HEK293 (cell line): ENCODE data around the gene APBB2.

Experiments used
- CTCF ChIA-PET: fragments of 350-600 bp; formaldehyde crosslinking; extraction: SDS; loops from one replicate; lab custom pipeline; 2021; ENCODE audit warnings: antibody characterized with exemption; lab: Yijun Ruan, JAX
- POLR2A ChIA-PET: fragments of 300-600 bp; formaldehyde crosslinking; extraction: SDS; loops from one replicate; lab custom pipeline; 2020; ENCODE audit warnings: antibody characterized with exemption, inconsistent platforms; lab: Yijun Ruan, JAX
- H3K27ac ChIP-seq: fragments of 200-500 bp; sonication (Bioruptor generic); 2 replicates; pipeline ENCODE4 v1.5.1; 2014; ENCODE audit warnings: low read depth, low read length, control low read depth, inconsistent platforms; ENCODE audit errors: extremely low read depth
- H3K36me3 ChIP-seq, 2 experiments: fragments of 200-500 bp in 1 of 2; sonication (Bioruptor generic) in 1 of 2; 1 replicate in 1 of 2; 2 replicates in 1 of 2; pipeline ENCODE4 v1.5.1; 2014 to 2017; ENCODE audit warnings: inconsistent platforms in 2 of 2, low read length in 2 of 2; ENCODE audit not compliant: control insufficient read depth in 2 of 2, insufficient read depth in 1 of 2
- H3K4me1 ChIP-seq: fragments of 200-500 bp; sonication (Bioruptor generic); 2 replicates; pipeline ENCODE4 v1.5.1; 2014; ENCODE audit warnings: mild to moderate bottlenecking, low read length, inconsistent platforms; ENCODE audit not compliant: control insufficient read depth, insufficient read depth
- H3K4me3 ChIP-seq: 2 replicates; pipeline ENCODE4 v1.5.1; 2011; ENCODE audit warnings: low read depth, mild to moderate bottlenecking, control low read depth, low read length, moderate library complexity
- H3K9me3 ChIP-seq: fragments of 200-500 bp; sonication (Bioruptor generic); 2 replicates; pipeline ENCODE4 v1.5.1; 2014; ENCODE audit warnings: low read depth, low read length, inconsistent platforms; ENCODE audit not compliant: control insufficient read depth, insufficient read depth
- BCL6B ChIP-seq: fragments of 450-650 bp; formaldehyde crosslinking; IDR thresholded peaks from 2 replicates; pipeline ENCODE4 v1.5.1; 2017; ENCODE audit warnings: missing biosample characterization, missing genetic modification characterization
- OVOL3 ChIP-seq: fragments of 450-650 bp; formaldehyde crosslinking; IDR thresholded peaks from 2 replicates; pipeline ENCODE4 v1.5.1; 2016; ENCODE audit warnings: missing biosample characterization, missing genetic modification characterization
- PRDM1 ChIP-seq: fragments of 450-650 bp; formaldehyde crosslinking; IDR thresholded peaks from 2 replicates; pipeline ENCODE4; 2016; ENCODE audit warnings: missing biosample characterization, missing genetic modification characterization
- SCRT1 ChIP-seq: fragments of 450-650 bp; formaldehyde crosslinking; IDR thresholded peaks from 2 replicates; pipeline ENCODE4 v1.5.1; 2016; ENCODE audit warnings: missing biosample characterization, missing genetic modification characterization, borderline replicate concordance
- SCRT2 ChIP-seq: fragments of 450-650 bp; formaldehyde crosslinking; IDR thresholded peaks from 2 replicates; pipeline ENCODE4 v1.5.1; 2016; ENCODE audit warnings: missing biosample characterization, missing genetic modification characterization
- ZNF18 ChIP-seq: fragments of 450-650 bp; formaldehyde crosslinking; IDR thresholded peaks from 2 replicates; pipeline ENCODE4 v1.5.1; 2016; ENCODE audit warnings: missing biosample characterization, missing genetic modification characterization
- ZNF24 ChIP-seq: fragments of 450-650 bp; formaldehyde crosslinking; IDR thresholded peaks from 2 replicates; pipeline ENCODE4 v1.5.1; 2016; ENCODE audit warnings: missing biosample characterization, missing genetic modification characterization
- ZNF324 ChIP-seq: fragments of 450-650 bp; formaldehyde crosslinking; IDR thresholded peaks from 2 replicates; pipeline ENCODE4 v1.5.1; 2016; ENCODE audit warnings: missing biosample characterization, missing genetic modification characterization
- TF ChIP-seq, protein P1 (sequence below): fragments of 450-650 bp; formaldehyde crosslinking; IDR thresholded peaks from 2 replicates; pipeline ENCODE4 v1.5.1; 2016; ENCODE audit warnings: missing biosample characterization, missing genetic modification characterization

The APBB2 gene

GRCh38 chr4:41129128-41129754 lies 85.1 kb downstream of the APBB2 start:
- peaks cover 22% of the 10 kb centered on the region for H3K4me1 ChIP-seq
- TF ChIP-seq ZNF324 (tag by site-specific recombination) (no peak), SCRT1 (peak; percentile 70), PRDM1 (tag by site-specific recombination) (peak; percentile 64), SCRT2 (peak; percentile 90)
- TF ChIP-seq, protein P1, sequence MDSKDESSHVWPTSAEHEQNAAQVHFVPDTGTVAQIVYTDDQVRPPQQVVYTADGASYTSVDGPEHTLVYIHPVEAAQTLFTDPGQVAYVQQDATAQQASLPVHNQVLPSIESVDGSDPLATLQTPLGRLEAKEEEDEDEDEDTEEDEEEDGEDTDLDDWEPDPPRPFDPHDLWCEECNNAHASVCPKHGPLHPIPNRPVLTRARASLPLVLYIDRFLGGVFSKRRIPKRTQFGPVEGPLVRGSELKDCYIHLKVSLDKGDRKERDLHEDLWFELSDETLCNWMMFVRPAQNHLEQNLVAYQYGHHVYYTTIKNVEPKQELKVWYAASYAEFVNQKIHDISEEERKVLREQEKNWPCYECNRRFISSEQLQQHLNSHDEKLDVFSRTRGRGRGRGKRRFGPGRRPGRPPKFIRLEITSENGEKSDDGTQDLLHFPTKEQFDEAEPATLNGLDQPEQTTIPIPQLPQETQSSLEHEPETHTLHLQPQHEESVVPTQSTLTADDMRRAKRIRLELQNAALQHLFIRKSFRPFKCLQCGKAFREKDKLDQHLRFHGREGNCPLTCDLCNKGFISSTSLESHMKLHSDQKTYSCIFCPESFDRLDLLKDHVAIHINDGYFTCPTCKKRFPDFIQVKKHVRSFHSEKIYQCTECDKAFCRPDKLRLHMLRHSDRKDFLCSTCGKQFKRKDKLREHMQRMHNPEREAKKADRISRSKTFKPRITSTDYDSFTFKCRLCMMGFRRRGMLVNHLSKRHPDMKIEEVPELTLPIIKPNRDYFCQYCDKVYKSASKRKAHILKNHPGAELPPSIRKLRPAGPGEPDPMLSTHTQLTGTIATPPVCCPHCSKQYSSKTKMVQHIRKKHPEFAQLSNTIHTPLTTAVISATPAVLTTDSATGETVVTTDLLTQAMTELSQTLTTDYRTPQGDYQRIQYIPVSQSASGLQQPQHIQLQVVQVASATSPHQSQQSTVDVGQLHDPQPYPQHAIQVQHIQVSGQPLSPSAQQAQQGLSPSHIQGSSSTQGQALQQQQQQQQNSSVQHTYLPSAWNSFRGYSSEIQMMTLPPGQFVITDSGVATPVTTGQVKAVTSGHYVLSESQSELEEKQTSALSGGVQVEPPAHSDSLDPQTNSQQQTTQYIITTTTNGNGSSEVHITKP = peak; percentile 77
- ChIA-PET POLR2A (no interaction called here), CTCF (no interaction called here)
- H3K36me3 ChIP-seq = no peaks in the 10 kb centered on the region
- H3K9me3 ChIP-seq = no peaks in the 10 kb centered on the region
- H3K27ac ChIP-seq = no peak overlapping the region
- no peak overlapping the region for H3K4me3 ChIP-seq

- Histone ChIP-seq H3K36me3 (no peaks in the 10 kb centered on the region), H3K4me3 (no peak overlapping the region), H3K27ac (no peak overlapping the region), H3K4me1 (peaks cover 13% of the 10 kb centered on the region), H3K9me3 (no peaks in the 10 kb centered on the region)
- POLR2A ChIA-PET = no interaction called here
- CTCF ChIA-PET = interaction anchor here (0.5 to 0.7 kb wide), 2 partner anchors 26 to 35 kb away, joined by 3 read pairs; no protein-coding TSS in a partner anchor
- TF ChIP-seq ZNF18 (tag by site-specific recombination) (peak; percentile 86), OVOL3 (tag by site-specific recombination) (no peak)
Observed at GRCh38 chr4:41125558-41126311, 88.6 kb downstream of the APBB2 start.

DNA sequence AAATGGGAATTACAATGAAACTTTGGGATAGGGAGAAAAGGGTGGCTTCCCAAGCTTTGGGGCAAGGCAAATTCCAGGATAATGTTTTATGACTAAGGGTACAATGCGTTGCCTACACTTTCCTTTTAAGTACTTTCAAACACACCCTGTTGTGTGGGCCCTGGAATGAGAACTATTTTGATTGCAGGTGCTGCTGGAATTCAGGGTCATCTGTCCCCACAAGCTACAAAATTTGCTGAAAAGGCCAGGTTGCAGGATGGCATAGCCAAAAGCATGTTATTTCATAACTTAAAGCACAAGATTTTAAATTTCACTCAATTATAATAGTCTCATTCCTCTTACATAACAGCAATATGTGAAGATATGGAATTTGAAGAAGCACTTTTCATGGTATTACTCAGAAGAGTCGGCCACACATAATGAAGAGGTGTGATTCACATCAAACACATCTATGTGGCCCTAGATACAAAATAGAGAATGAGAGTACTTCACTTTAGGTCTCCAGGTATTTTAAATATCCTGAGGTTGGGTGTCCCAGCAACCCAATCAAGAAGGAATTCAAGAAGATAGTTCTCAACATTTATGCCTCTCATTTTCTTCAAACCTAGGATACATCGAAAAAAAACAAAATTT lies 89.3 kb downstream of the APBB2 start:
- H3K4me3 ChIP-seq = no peak overlapping the region
- CTCF ChIA-PET = no interaction called here
- H3K36me3 ChIP-seq = no peaks in the 10 kb centered on the region
- POLR2A ChIA-PET = no interaction called here
- no peaks in the 10 kb centered on the region for H3K9me3 ChIP-seq
- peaks cover 13% of the 10 kb centered on the region for H3K4me1 ChIP-seq
- no peak overlapping the region for H3K27ac ChIP-seq
- TF ChIP-seq BCL6B (tag by site-specific recombination) = no peak
- TF ChIP-seq ZNF24 (tag by site-specific recombination) = no peak
- TF ChIP-seq, all 188 proteins: peak for 0
